ENCODE data around the gene TRERF1. TPM values are rescaled to one million over a fixed set of nuclear protein-coding genes. Genes with fewer than 3 reads are reported as not detected.
"Not testable (repeated sequence)": the region's sequence is repeated elsewhere in the genome, so short reads cannot be mapped to it uniquely, and the experiment has no call there.

Gene TRERF1
- polyA plus RNA-seq, 1 of the 3 experiments (the other 2 are of a cell fraction), result 3.6 TPM

- 98% methylated on average over 5 of the region's 5 CpGs for WGBS (ENCODE audit: low lambda C conversion rate)
- DNase-seq, result no peak
- Histone ChIP-seq H3K9me3 (no peaks in the 10 kb centered on the region), H3K4me2 (no peak overlapping the region), H3K79me2 (ENCODE audit: insufficient read depth) (no peaks in the 10 kb centered on the region), H3K4me1 (ENCODE audit: control insufficient read depth in 1 of 2, insufficient read depth in 2 of 2, low read depth in 1 of 2, low read length in 1 of 2) (peaks cover 5 to 20% of the 10 kb centered on the region in 2 experiments; a peak in 3 of 4 replicates), H3F3A (replicated peaks; ENCODE audit: insufficient read depth) (peaks cover 41% of the 10 kb centered on the region), H3K27me3 (ENCODE audit: insufficient read depth) (no peaks in the 10 kb centered on the region), H3K9ac (no peak overlapping the region), H4K20me1 (ENCODE audit: insufficient read depth) (no peaks in the 10 kb centered on the region), H3K9me2 (no peaks in the 10 kb centered on the region), H3K36me3 (replicated peaks in 1 of 2; ENCODE audit: control insufficient read depth in 1 of 2, insufficient read depth in 2 of 2, low read length in 1 of 2) (no peaks in the 10 kb centered on the region), H3K27ac (ENCODE audit: low read depth in 2 of 2, low read length in 1 of 2) (peak overlapping the region; percentile 12 to 69; a peak in 2 of 4 replicates), H3K4me3 (ENCODE audit: low read depth in 2 of 2, low read length in 1 of 2) (no peak overlapping the region), H2AFZ (ENCODE audit: low read depth) (no peak overlapping the region)
- CTCF ChIA-PET, result interaction anchor here (1.0 to 2.2 kb wide), 3 partner anchors 20 to 353 kb away, joined by 4 to 8 read pairs (median 4); no protein-coding TSS in a partner anchor
- TF ChIP-seq TAF1 (IDR thresholded peaks at IDR 0.05; ENCODE audit: borderline replicate concordance, low read depth, low read length), result no peak
- TF ChIP-seq IRF3 (IDR thresholded peaks at IDR 0.05; ENCODE audit: low read depth, low read length), result no peak
- no peak for TF ChIP-seq MXI1 (IDR thresholded peaks at IDR 0.05; ENCODE audit: low read depth, low read length)
- no peak for TF ChIP-seq MEF2A (IDR thresholded peaks at IDR 0.05; ENCODE audit: borderline replicate concordance, low read depth)
- no peak for TF ChIP-seq TCF12 (IDR thresholded peaks at IDR 0.05)
- no peak for TF ChIP-seq JUND (IDR thresholded peaks at IDR 0.05)
- TF ChIP-seq EP300 (IDR thresholded peaks at IDR 0.05; ENCODE audit: borderline replicate concordance in 1 of 2, low read depth in 1 of 2, low read length in 1 of 2), result no peak
- TF ChIP-seq NRF1 (IDR thresholded peaks at IDR 0.05; ENCODE audit: low read depth, low read length), result no peak
- TF ChIP-seq NFIC (IDR thresholded peaks at IDR 0.05; ENCODE audit: borderline replicate concordance), result no peak
- POLR2A ChIA-PET, result interaction anchor here (1.0 kb wide), 1 partner anchor 15 kb away, joined by 3 read pairs; no protein-coding TSS in a partner anchor
Observed at GRCh38 chr6:42194056-42194455, 257.7 kb downstream of the TRERF1 start.

- POLR2A ChIA-PET, result interaction anchor here (1.0 kb wide), 1 partner anchor 14 kb away, joined by 3 read pairs; no protein-coding TSS in a partner anchor
- H3K4me2 ChIP-seq, result peak overlapping the region; percentile 72
- WGBS (ENCODE audit: low lambda C conversion rate), result 25% methylated on average over 8 of the region's 8 CpGs
Observed at GRCh38 chr6:42193491-42193894, 258.2 kb downstream of the TRERF1 start.

GRCh38 chr6:42192385-42192784, 259.3 kb downstream of the TRERF1 start:
- CTCF ChIA-PET, result interaction anchor here (2.2 kb wide), 1 partner anchor 355 kb away, joined by 8 read pairs; no protein-coding TSS in a partner anchor

More at GRCh38 chr6:42193491-42193894, 258.2 kb downstream of the TRERF1 start:
- Histone ChIP-seq H3K9me2 (no peaks in the 10 kb centered on the region), H3K4me3 (ENCODE audit: low read depth in 2 of 2, low read length in 1 of 2) (peak overlapping the region; percentile 1 to 27; a peak in 2 of 4 replicates), H3K9ac (peak overlapping the region; percentile 32), H3K27me3 (ENCODE audit: insufficient read depth) (no peaks in the 10 kb centered on the region), H3K9me3 (no peaks in the 10 kb centered on the region), H4K20me1 (ENCODE audit: insufficient read depth) (no peaks in the 10 kb centered on the region), H3K27ac (ENCODE audit: low read depth in 2 of 2, low read length in 1 of 2) (peak overlapping the region; percentile 45 to 69; a peak in 3 of 4 replicates), H3F3A (replicated peaks; ENCODE audit: insufficient read depth) (peaks cover 35% of the 10 kb centered on the region), H3K4me1 (ENCODE audit: control insufficient read depth in 1 of 2, insufficient read depth in 2 of 2, low read depth in 1 of 2, low read length in 1 of 2) (peaks cover 5 to 20% of the 10 kb centered on the region in 2 experiments; a peak in 3 of 4 replicates), H3K36me3 (replicated peaks in 1 of 2; ENCODE audit: control insufficient read depth in 1 of 2, insufficient read depth in 2 of 2, low read length in 1 of 2) (no peaks in the 10 kb centered on the region), H3K79me2 (ENCODE audit: insufficient read depth) (no peaks in the 10 kb centered on the region), H2AFZ (ENCODE audit: low read depth) (no peak overlapping the region)
- no peak for DNase-seq
- peak; percentile 38 for TF ChIP-seq PBX3 (IDR thresholded peaks at IDR 0.05)
- TF ChIP-seq CHD2 (IDR thresholded peaks at IDR 0.05; ENCODE audit: low read length, partially characterized antibody), result no peak
- TF ChIP-seq FOSL2 (IDR thresholded peaks at IDR 0.05; ENCODE audit: borderline replicate concordance, low read depth), result peak; percentile 24; the same call in 1 of the 2 replicates
- TF ChIP-seq NFIC (IDR thresholded peaks at IDR 0.05; ENCODE audit: borderline replicate concordance), result peak; percentile 58
- CTCF ChIA-PET, result interaction anchor here (1.0 to 2.2 kb wide), 3 partner anchors 21 to 354 kb away, joined by 4 to 8 read pairs (median 4); no protein-coding TSS in a partner anchor

More at GRCh38 chr6:42192385-42192784, 259.3 kb downstream of the TRERF1 start:
- H3K4me3 ChIP-seq (ENCODE audit: low read depth in 2 of 2, low read length in 1 of 2); H3K27me3 ChIP-seq (ENCODE audit: insufficient read depth); H3K9me3 ChIP-seq; H2AFZ ChIP-seq (ENCODE audit: low read depth); H4K20me1 ChIP-seq (ENCODE audit: insufficient read depth); H3K9ac ChIP-seq; DNase-seq; H3K79me2 ChIP-seq (ENCODE audit: insufficient read depth); H3K9me2 ChIP-seq; H3K4me2 ChIP-seq; POLR2A ChIA-PET; H3K36me3 ChIP-seq (replicated peaks in 1 of 2; ENCODE audit: control insufficient read depth in 1 of 2, insufficient read depth in 2 of 2, low read length in 1 of 2): not testable (repeated sequence)
- Histone ChIP-seq H3K27ac (ENCODE audit: low read depth in 2 of 2, low read length in 1 of 2) (peak overlapping the region in 1 of 2 experiments; percentile 69; a peak in 1 of 4 replicates), H3F3A (replicated peaks; ENCODE audit: insufficient read depth) (peaks cover 26% of the 10 kb centered on the region), H3K4me1 (ENCODE audit: control insufficient read depth in 1 of 2, insufficient read depth in 2 of 2, low read depth in 1 of 2, low read length in 1 of 2) (peaks cover 5 to 15% of the 10 kb centered on the region in 2 experiments; a peak in 3 of 4 replicates)
- WGBS (ENCODE audit: low lambda C conversion rate), result 80% methylated on average over 5 of the region's 5 CpGs

Data from SK-N-SH (cell line).